ENCODE results near the gene PCYT1B. TPM values are rescaled to one million over a fixed set of nuclear protein-coding genes. Genes with fewer than 3 reads are reported as not detected.

Gene PCYT1B
- total RNA-seq, 1 donor from 2014 or later = 26.1 TPM

GRCh38 chrX:24526616-24527015 lies 120.5 kb downstream of the PCYT1B start:
- no peak overlapping the region for H3K27ac Mint-ChIP-seq (ENCODE audit: unreplicated experiment)
- H3K36me3 Mint-ChIP-seq (ENCODE audit: low read depth, unreplicated experiment) = no peaks in the 10 kb centered on the region
- TF ChIP-seq CTCF (IDR thresholded peaks at IDR 0.05; ENCODE audit: unreplicated experiment) = no peak
- no peak for DNase-seq (ENCODE audit: low spot score)
- no peaks in the 10 kb centered on the region for H3K27me3 Mint-ChIP-seq (ENCODE audit: unreplicated experiment)
- H3K4me3 Mint-ChIP-seq (ENCODE audit: unreplicated experiment) = no peak overlapping the region
- no peaks in the 10 kb centered on the region for H3K9me3 Mint-ChIP-seq (ENCODE audit: unreplicated experiment)
- H3K4me1 Mint-ChIP-seq (ENCODE audit: unreplicated experiment) = peaks cover 5% of the 10 kb centered on the region

GRCh38 chrX:24525455-24525854 lies 121.7 kb downstream of the PCYT1B start:
- Mint-ChIP-seq H3K9me3 (ENCODE audit: unreplicated experiment) (no peaks in the 10 kb centered on the region), H3K27ac (ENCODE audit: unreplicated experiment) (no peak overlapping the region), H3K27me3 (ENCODE audit: unreplicated experiment) (no peaks in the 10 kb centered on the region), H3K4me1 (ENCODE audit: unreplicated experiment) (peaks cover 5% of the 10 kb centered on the region), H3K36me3 (ENCODE audit: low read depth, unreplicated experiment) (no peaks in the 10 kb centered on the region), H3K4me3 (ENCODE audit: unreplicated experiment) (no peak overlapping the region)
- DNase-seq (ENCODE audit: low spot score) = no peak
- no peak for TF ChIP-seq CTCF (IDR thresholded peaks at IDR 0.05; ENCODE audit: unreplicated experiment)

GRCh38 chrX:24520472-24520871 lies 126.7 kb downstream of the PCYT1B start:
- no peaks in the 10 kb centered on the region for H3K9me3 Mint-ChIP-seq (ENCODE audit: unreplicated experiment)
- H3K4me1 Mint-ChIP-seq (ENCODE audit: unreplicated experiment) = no peaks in the 10 kb centered on the region
- TF ChIP-seq CTCF (IDR thresholded peaks at IDR 0.05; ENCODE audit: unreplicated experiment) = no peak
- no peak for DNase-seq (ENCODE audit: low spot score)
- no peaks in the 10 kb centered on the region for H3K36me3 Mint-ChIP-seq (ENCODE audit: low read depth, unreplicated experiment)
- H3K27me3 Mint-ChIP-seq (ENCODE audit: unreplicated experiment) = no peaks in the 10 kb centered on the region
- no peak overlapping the region for H3K4me3 Mint-ChIP-seq (ENCODE audit: unreplicated experiment)
- H3K27ac Mint-ChIP-seq (ENCODE audit: unreplicated experiment) = no peak overlapping the region

GRCh38 chrX:24515447-24515846 lies 131.7 kb downstream of the PCYT1B start:
- Mint-ChIP-seq H3K36me3 (ENCODE audit: low read depth, unreplicated experiment) (no peaks in the 10 kb centered on the region), H3K4me3 (ENCODE audit: unreplicated experiment) (no peak overlapping the region), H3K27ac (ENCODE audit: unreplicated experiment) (no peak overlapping the region), H3K4me1 (ENCODE audit: unreplicated experiment) (no peaks in the 10 kb centered on the region), H3K27me3 (ENCODE audit: unreplicated experiment) (no peaks in the 10 kb centered on the region), H3K9me3 (ENCODE audit: unreplicated experiment) (no peaks in the 10 kb centered on the region)
- no peak for TF ChIP-seq CTCF (IDR thresholded peaks at IDR 0.05; ENCODE audit: unreplicated experiment)
- DNase-seq (ENCODE audit: low spot score) = no peak

- no peaks in the 10 kb centered on the region for H3K9me3 Mint-ChIP-seq (ENCODE audit: unreplicated experiment)
- DNase-seq (ENCODE audit: low spot score) = no peak
- H3K27ac Mint-ChIP-seq (ENCODE audit: unreplicated experiment) = no peak overlapping the region
- H3K4me3 Mint-ChIP-seq (ENCODE audit: unreplicated experiment) = no peak overlapping the region
- TF ChIP-seq CTCF (IDR thresholded peaks at IDR 0.05; ENCODE audit: unreplicated experiment) = no peak
- H3K36me3 Mint-ChIP-seq (ENCODE audit: low read depth, unreplicated experiment) = no peaks in the 10 kb centered on the region
- H3K27me3 Mint-ChIP-seq (ENCODE audit: unreplicated experiment) = no peaks in the 10 kb centered on the region
- H3K4me1 Mint-ChIP-seq (ENCODE audit: unreplicated experiment) = no peaks in the 10 kb centered on the region
Measured at GRCh38 chrX:24513416-24513815, 133.7 kb downstream of the PCYT1B start.
